Measurements from ENCODE around the gene PDLIM3. TPM values are rescaled to one million over a fixed set of nuclear protein-coding genes. Genes with fewer than 3 reads are reported as not detected.

The PDLIM3 gene
- total and polyA plus RNA-seq, 4 donors = 45.3 to 140 (median 90.3) TPM

DNA sequence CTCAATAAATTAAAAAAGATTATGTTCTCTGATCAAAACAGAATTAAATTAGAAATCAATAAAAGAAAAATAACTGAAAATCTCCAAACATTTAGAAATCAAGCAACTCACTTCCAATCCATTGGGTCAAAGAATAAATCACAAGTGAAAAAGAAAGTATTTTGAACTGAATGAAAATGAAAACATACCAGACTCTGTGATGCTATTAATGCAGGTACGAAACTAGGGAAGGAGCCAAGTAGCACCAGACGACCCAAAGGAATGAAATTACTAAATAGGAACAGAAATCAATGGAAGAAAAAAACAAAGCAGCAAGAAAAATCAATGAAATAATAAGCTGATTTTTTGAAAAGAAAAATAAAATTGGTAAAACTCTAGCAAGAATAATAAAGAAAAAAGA lies 79.2 kb downstream of the PDLIM3 start:
- H3K4me3 ChIP-seq (ENCODE audit: low read depth, low read length) = no peak overlapping the region
- no peaks in the 10 kb centered on the region for H3K36me3 ChIP-seq (ENCODE audit: control insufficient read depth, insufficient read depth, low read length)
- no peaks in the 10 kb centered on the region for H3K9me3 ChIP-seq (ENCODE audit: control insufficient read depth, insufficient read depth, low read length)
- H3K4me1 ChIP-seq (ENCODE audit: control insufficient read depth, insufficient read depth, low read length) = no peaks in the 10 kb centered on the region
- no peak overlapping the region for H3K27ac ChIP-seq (ENCODE audit: low read depth, low read length)
- no CpG with 5 or more reads among the region's 2 CpGs for WGBS (ENCODE audit: insufficient coverage)
- H3K27me3 ChIP-seq (ENCODE audit: control insufficient read depth, insufficient read depth, low read length) = no peaks in the 10 kb centered on the region
- DNase-seq (ENCODE audit: low read depth in 4 of 6, low spot score in 6 of 6) = no peak

Other genes with a start within 250 kb of the PDLIM3 start
- gene LRP2BP, start 139.6 kb downstream of the PDLIM3 start, total RNA-seq = 1 to 10 TPM; 8.0 to 9.2 TPM
- gene LRP2BP, start 139.6 kb downstream of the PDLIM3 start, polyA plus RNA-seq (ENCODE audit: insufficient read length in 2 of 2) = 10 to 100 TPM; 14.1 to 14.9 TPM
- gene ANKRD37, start 138.7 kb downstream of the PDLIM3 start, total RNA-seq = 10 to 100 TPM; 17.5 to 28.6 TPM
- 10 to 100 TPM; 20.9 to 24.7 TPM for gene ANKRD37, start 138.7 kb downstream of the PDLIM3 start, polyA plus RNA-seq (ENCODE audit: insufficient read length in 2 of 2)
- 10 to 100 TPM; 52.9 to 83.3 TPM for gene UFSP2, start 109.5 kb downstream of the PDLIM3 start, total RNA-seq
- gene UFSP2, start 109.5 kb downstream of the PDLIM3 start, polyA plus RNA-seq (ENCODE audit: insufficient read length in 2 of 2) = 10 to 100 TPM; 35.9 to 47.9 TPM
- gene CCDC110, start 63.8 kb downstream of the PDLIM3 start, total RNA-seq = 1 to 10 TPM; 2.0 to 4.8 TPM
- gene CCDC110, start 63.8 kb downstream of the PDLIM3 start, polyA plus RNA-seq (ENCODE audit: insufficient read length in 2 of 2) = 1 to 10 TPM; 2.0 to 3.1 TPM